ENCODE results near the gene PCDH12. TPM values are rescaled to one million over a fixed set of nuclear protein-coding genes. Genes with fewer than 3 reads are reported as not detected.

Gene PCDH12
- total and polyA plus RNA-seq, 10 of the 15 experiments (the other 5 are each of a cell fraction or from before 2014, with no cell fraction given) = 0.01 to 0.14 (median 0.06) TPM; not detected in 4

- Histone ChIP-seq H2AFZ (ENCODE audit: control insufficient read depth, low read depth, low read length) (peak overlapping the region; percentile 45), H3K9ac (ENCODE audit: control insufficient read depth, insufficient read depth, low read length) (no peak overlapping the region), H3K27ac (ENCODE audit: control insufficient read depth, insufficient read depth) (no peak overlapping the region), H3K4me2 (ENCODE audit: control insufficient read depth, insufficient read depth) (peak overlapping the region; percentile 61; the same call in 1 of the 2 replicates), H3K36me3 (ENCODE audit: control insufficient read depth in 2 of 2, insufficient read depth in 2 of 2, low read length in 1 of 2) (no peaks in the 10 kb centered on the region), H3K79me2 (ENCODE audit: control insufficient read depth, insufficient read depth, low read length) (no peaks in the 10 kb centered on the region), H4K20me1 (ENCODE audit: control insufficient read depth, insufficient read depth) (no peaks in the 10 kb centered on the region), H3K4me3 (no peak overlapping the region; the same call in 1 of the 2 replicates), H3K4me1 (ENCODE audit: control insufficient read depth, insufficient read depth, low read length) (peaks cover 23% of the 10 kb centered on the region), H3K27me3 (replicated peaks in 1 of 2; ENCODE audit: control insufficient read depth in 2 of 2, insufficient read depth in 2 of 2, low read length in 1 of 2) (peaks cover 0 to 4% of the 10 kb centered on the region in 2 experiments; a peak in 1 of 4 replicates), H3K9me3 (replicated peaks; ENCODE audit: control insufficient read depth, insufficient read depth, low read length) (no peaks in the 10 kb centered on the region; the same call in 2 of the 3 replicates)
- in situ Hi-C loops (cut with MboI) (no loop called here), intact Hi-C loops (cut with micrococcal nuclease; ENCODE audit: unreplicated experiment) (no loop called here)
- FAIRE-seq = peak; percentile 27
- DNase-seq (ENCODE audit: low read depth, low spot score) = no peak
- BruUV-seq (replicated peaks) = no TSS peak
- SMC1A ChIA-PET (ENCODE audit: uncharacterized antibody, unreplicated experiment) = interaction anchor here (1.0 to 1.4 kb wide), 7 partner anchors 27 to 225 kb away, joined by 3 to 4 read pairs (median 3); partner anchors contain the start of gene RNF14
- POLR2A ChIA-PET = no interaction called here
- RAD21 ChIA-PET (ENCODE audit: unreplicated experiment) = interaction anchor here (1.2 to 1.8 kb wide), 4 partner anchors 35 to 225 kb away, joined by 3 to 7 read pairs (median 4); partner anchors contain the start of gene RNF14
- no peak for TF ChIP-seq IKZF2 (IDR thresholded peaks at IDR 0.05)
- peak; percentile 53 for TF ChIP-seq SPI1 (IDR thresholded peaks at IDR 0.05; ENCODE audit: borderline replicate concordance, insufficient read depth, low read depth, low read length)
- TF ChIP-seq HDAC6 (IDR thresholded peaks at IDR 0.05; ENCODE audit: unreplicated experiment) = no peak
- CTCF ChIA-PET = interaction anchor here (0.9 to 3.8 kb wide), 7 partner anchors 27 to 252 kb away, joined by 3 to 16 read pairs (median 4); no protein-coding TSS in a partner anchor
- ATAC-seq = peak; percentile 22
- WGBS (ENCODE audit: insufficient coverage, insufficient replicate concordance, low lambda C conversion rate, missing lambda C conversion rate) = 5% methylated on average over 2 of the region's 2 CpGs
Measured at GRCh38 chr5:141916522-141916921, 41.5 kb downstream of the PCDH12 start.

DNA sequence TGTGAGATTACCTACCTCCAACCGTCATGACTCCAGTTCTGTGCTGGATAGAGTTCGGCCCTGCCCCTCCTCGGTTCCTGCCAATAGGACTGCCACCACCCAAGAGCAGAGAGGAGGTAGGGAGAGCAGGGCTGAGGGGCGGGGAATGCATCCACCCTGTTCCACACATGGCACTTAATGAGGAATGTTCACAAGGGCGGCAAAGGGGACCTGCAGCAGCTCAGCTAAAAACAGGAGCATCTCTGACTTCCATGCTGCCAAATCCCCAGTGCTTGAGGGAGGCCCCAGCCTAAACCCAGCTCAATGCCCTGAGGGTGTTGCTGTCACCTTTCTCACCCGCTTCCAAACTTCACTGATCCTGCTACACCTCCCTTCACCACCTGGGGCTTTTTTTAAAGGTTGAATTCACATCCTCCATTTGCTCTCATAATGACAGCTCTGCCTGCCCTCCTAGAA, 42.1 kb downstream of the PCDH12 start:
- RAD21 ChIA-PET (ENCODE audit: unreplicated experiment) = interaction anchor here (1.2 to 1.8 kb wide), 5 partner anchors 8 to 224 kb away, joined by 3 to 7 read pairs (median 4); partner anchors contain the start of genes DELE1 and RNF14
- FAIRE-seq (no peak), DNase-seq (ENCODE audit: low read depth, low spot score) (no peak), ATAC-seq (peak; percentile 39; the same call in 2 of the 3 replicates)
- Histone ChIP-seq H3K4me2 (ENCODE audit: control insufficient read depth, insufficient read depth) (no peak overlapping the region), H3K36me3 (ENCODE audit: control insufficient read depth in 2 of 2, insufficient read depth in 2 of 2, low read length in 1 of 2) (no peaks in the 10 kb centered on the region), H3K4me1 (ENCODE audit: control insufficient read depth, insufficient read depth, low read length) (peaks cover 23% of the 10 kb centered on the region), H3K79me2 (ENCODE audit: control insufficient read depth, insufficient read depth, low read length) (no peaks in the 10 kb centered on the region), H4K20me1 (ENCODE audit: control insufficient read depth, insufficient read depth) (no peaks in the 10 kb centered on the region), H3K27me3 (replicated peaks in 1 of 2; ENCODE audit: control insufficient read depth in 2 of 2, insufficient read depth in 2 of 2, low read length in 1 of 2) (peaks cover 0 to 4% of the 10 kb centered on the region in 2 experiments; a peak in 1 of 4 replicates), H3K9me3 (replicated peaks; ENCODE audit: control insufficient read depth, insufficient read depth, low read length) (no peaks in the 10 kb centered on the region; the same call in 2 of the 3 replicates), H3K27ac (ENCODE audit: control insufficient read depth, insufficient read depth) (no peak overlapping the region), H3K4me3 (no peak overlapping the region), H2AFZ (ENCODE audit: control insufficient read depth, low read depth, low read length) (no peak overlapping the region), H3K9ac (ENCODE audit: control insufficient read depth, insufficient read depth, low read length) (no peak overlapping the region)
- in situ Hi-C loops (cut with MboI) = no loop called here
- SMC1A ChIA-PET (ENCODE audit: uncharacterized antibody, unreplicated experiment) = interaction anchor here (1.0 to 1.9 kb wide), 7 partner anchors 28 to 224 kb away, joined by 3 to 7 read pairs (median 3); partner anchors contain the start of gene RNF14
- POLR2A ChIA-PET = no interaction called here
- intact Hi-C loops (cut with micrococcal nuclease; ENCODE audit: unreplicated experiment) = no loop called here
- no TSS peak for BruUV-seq (replicated peaks)
- WGBS (ENCODE audit: insufficient coverage, insufficient replicate concordance, low lambda C conversion rate, missing lambda C conversion rate) = 86% methylated on average over 6 of the region's 6 CpGs
- CTCF ChIA-PET = interaction anchor here (0.9 to 3.8 kb wide), 7 partner anchors 26 to 252 kb away, joined by 3 to 16 read pairs (median 4); no protein-coding TSS in a partner anchor
- TF ChIP-seq SREBF1 (IDR thresholded peaks at IDR 0.05; ENCODE audit: low read length) (no peak), RELB (IDR thresholded peaks at IDR 0.05; ENCODE audit: low read depth) (no peak), ZNF24 (IDR thresholded peaks at IDR 0.05) (no peak), MEF2B (IDR thresholded peaks at IDR 0.05; ENCODE audit: partially characterized antibody, poor library complexity, severe bottlenecking) (no peak), MEF2A (IDR thresholded peaks at IDR 0.05; ENCODE audit: insufficient read depth, low read depth, low read length) (no peak), MTA2 (IDR thresholded peaks at IDR 0.05; ENCODE audit: low read depth) (no peak), PML (IDR thresholded peaks at IDR 0.05; ENCODE audit: low read length) (no peak), POLR2A (IDR thresholded peaks at IDR 0.05; ENCODE audit: low read depth, low read length) (no peak), EGR1 (IDR thresholded peaks at IDR 0.05; ENCODE audit: borderline replicate concordance in 1 of 2, low read depth in 2 of 2, low read length in 2 of 2) (no peak)
- TF ChIP-seq, protein P1, sequence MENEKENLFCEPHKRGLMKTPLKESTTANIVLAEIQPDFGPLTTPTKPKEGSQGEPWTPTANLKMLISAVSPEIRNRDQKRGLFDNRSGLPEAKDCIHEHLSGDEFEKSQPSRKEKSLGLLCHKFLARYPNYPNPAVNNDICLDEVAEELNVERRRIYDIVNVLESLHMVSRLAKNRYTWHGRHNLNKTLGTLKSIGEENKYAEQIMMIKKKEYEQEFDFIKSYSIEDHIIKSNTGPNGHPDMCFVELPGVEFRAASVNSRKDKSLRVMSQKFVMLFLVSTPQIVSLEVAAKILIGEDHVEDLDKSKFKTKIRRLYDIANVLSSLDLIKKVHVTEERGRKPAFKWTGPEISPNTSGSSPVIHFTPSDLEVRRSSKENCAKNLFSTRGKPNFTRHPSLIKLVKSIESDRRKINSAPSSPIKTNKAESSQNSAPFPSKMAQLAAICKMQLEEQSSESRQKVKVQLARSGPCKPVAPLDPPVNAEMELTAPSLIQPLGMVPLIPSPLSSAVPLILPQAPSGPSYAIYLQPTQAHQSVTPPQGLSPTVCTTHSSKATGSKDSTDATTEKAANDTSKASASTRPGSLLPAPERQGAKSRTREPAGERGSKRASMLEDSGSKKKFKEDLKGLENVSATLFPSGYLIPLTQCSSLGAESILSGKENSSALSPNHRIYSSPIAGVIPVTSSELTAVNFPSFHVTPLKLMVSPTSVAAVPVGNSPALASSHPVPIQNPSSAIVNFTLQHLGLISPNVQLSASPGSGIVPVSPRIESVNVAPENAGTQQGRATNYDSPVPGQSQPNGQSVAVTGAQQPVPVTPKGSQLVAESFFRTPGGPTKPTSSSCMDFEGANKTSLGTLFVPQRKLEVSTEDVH (IDR thresholded peaks at IDR 0.05; ENCODE audit: low read depth, partially characterized antibody) = no peak
